NK-92 (cell line): ENCODE measurements around the gene FHIT.
"Not testable (repeated sequence)": the region's sequence is repeated elsewhere in the genome, so short reads cannot be mapped to it uniquely, and the experiment has no call there.

Experiments used
- DNase-seq: peaks from one replicate; lab custom pipeline; 2025; ENCODE audit not compliant: unreplicated experiment; lab: John Stamatoyannopoulos, UW

Gene FHIT

GRCh38 chr3:60948488-60948887, 302.8 kb downstream of the FHIT start:
- no peak for DNase-seq

GRCh38 chr3:60935709-60936108, 315.5 kb downstream of the FHIT start:
- no peak for DNase-seq

- DNase-seq: no peak
Observed at GRCh38 chr3:60933824-60934223, 317.4 kb downstream of the FHIT start.

- no peak for DNase-seq
Observed at GRCh38 chr3:60932643-60933042, 318.6 kb downstream of the FHIT start.

- DNase-seq: no peak
Observed at GRCh38 chr3:60932170-60932569, 319.1 kb downstream of the FHIT start.

- no peak for DNase-seq
Observed at GRCh38 chr3:60931452-60931851, 319.8 kb downstream of the FHIT start.

- DNase-seq: no peak
Observed at GRCh38 chr3:60920519-60920918, 330.7 kb downstream of the FHIT start.

GRCh38 chr3:60919296-60919695, 332.0 kb downstream of the FHIT start:
- DNase-seq: no peak

GRCh38 chr3:60917141-60917540, 334.1 kb downstream of the FHIT start:
- no peak for DNase-seq

- DNase-seq: no peak
Observed at GRCh38 chr3:60916546-60916945, 334.7 kb downstream of the FHIT start.

- DNase-seq: no peak
Observed at GRCh38 chr3:60913474-60913873, 337.8 kb downstream of the FHIT start.

- no peak for DNase-seq
Observed at GRCh38 chr3:60912876-60913275, 338.4 kb downstream of the FHIT start.

- no peak for DNase-seq
Observed at GRCh38 chr3:60912142-60912541, 339.1 kb downstream of the FHIT start.

GRCh38 chr3:60909526-60909925, 341.7 kb downstream of the FHIT start:
- DNase-seq: no peak

- no peak for DNase-seq
Observed at GRCh38 chr3:60906283-60906682, 345.0 kb downstream of the FHIT start.

GRCh38 chr3:60898321-60898720, 352.9 kb downstream of the FHIT start:
- DNase-seq: no peak

- DNase-seq: no peak
Observed at GRCh38 chr3:60893946-60894345, 357.3 kb downstream of the FHIT start.

GRCh38 chr3:60890226-60890625, 361.0 kb downstream of the FHIT start:
- no peak for DNase-seq

GRCh38 chr3:60888952-60889351, 362.3 kb downstream of the FHIT start:
- not testable (repeated sequence) for DNase-seq

GRCh38 chr3:60887574-60887973, 363.7 kb downstream of the FHIT start:
- DNase-seq: no peak

- DNase-seq: no peak
Observed at GRCh38 chr3:60886518-60886917, 364.7 kb downstream of the FHIT start.

GRCh38 chr3:60884005-60884404, 367.2 kb downstream of the FHIT start:
- DNase-seq: no peak

GRCh38 chr3:60877188-60877587, 374.1 kb downstream of the FHIT start:
- DNase-seq: no peak

GRCh38 chr3:60870396-60870795, 380.9 kb downstream of the FHIT start:
- no peak for DNase-seq
